NOMO-1 treated with dmso at 0.1 percent for 144 hours (cell line): Measurements from ENCODE around the gene GREB1L.
"Not testable (repeated sequence)": the region's sequence is repeated elsewhere in the genome, so short reads cannot be mapped to it uniquely, and the experiment has no call there.

Source experiments
- DNase-seq: peaks from one replicate; lab custom pipeline; 2025; ENCODE audit not compliant: unreplicated experiment; lab: John Stamatoyannopoulos, UW

Gene GREB1L

DNA sequence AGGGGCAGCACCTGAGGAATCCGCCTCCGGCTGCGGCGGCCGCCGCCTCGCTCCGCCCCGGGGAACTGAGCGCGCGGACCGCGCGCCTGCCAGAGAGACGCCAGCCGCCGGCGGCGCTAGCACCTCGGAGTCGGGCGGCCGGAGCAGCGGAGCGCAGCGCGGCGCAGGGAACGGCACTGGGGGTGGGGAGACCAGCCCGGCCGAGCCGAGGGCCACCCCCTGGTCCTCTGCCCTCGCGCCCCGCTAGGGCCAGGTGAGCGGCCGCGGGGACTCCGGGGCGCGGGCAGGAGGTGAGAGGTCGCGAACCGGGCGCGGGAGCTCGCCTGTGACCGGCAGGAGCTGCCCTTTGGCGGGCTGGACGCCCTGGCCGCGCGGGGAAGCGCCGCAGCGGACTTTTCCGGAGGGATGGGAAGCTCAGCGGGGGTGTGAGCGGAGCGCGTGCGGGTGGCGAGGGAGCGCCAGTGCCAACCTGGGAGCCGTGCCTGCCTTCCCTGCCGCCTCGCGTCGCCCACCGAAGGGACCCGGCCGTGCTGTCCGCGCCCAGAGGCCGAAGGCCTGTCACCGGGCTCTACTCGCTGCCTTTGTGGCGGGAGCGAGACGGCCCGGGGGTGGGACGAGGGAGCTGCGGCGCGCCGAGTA is at the start of gene GREB1L:
TSS of gene GREB1L (plus strand) at position 92 of the 639 bp plus-strand sequence. CDS start 141,287 bp downstream, outside the sequence.
- DNase-seq = peak; percentile 34

DNA sequence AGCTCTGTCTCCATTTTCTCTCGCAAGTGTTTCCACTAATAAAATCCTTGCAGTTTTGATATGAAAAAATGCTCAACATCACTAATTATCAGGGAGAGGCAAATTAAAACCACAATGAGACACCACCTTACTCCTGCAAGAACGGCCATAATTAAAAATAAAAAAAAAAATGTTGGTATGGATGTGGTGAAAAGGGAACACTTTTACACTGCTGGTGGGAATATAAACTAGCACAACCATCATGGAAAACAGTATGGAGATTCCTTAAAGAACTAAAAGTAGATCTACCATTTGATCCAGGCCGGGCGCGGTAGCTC is 49.8 kb upstream of the GREB1L start:
- DNase-seq = no peak

DNA sequence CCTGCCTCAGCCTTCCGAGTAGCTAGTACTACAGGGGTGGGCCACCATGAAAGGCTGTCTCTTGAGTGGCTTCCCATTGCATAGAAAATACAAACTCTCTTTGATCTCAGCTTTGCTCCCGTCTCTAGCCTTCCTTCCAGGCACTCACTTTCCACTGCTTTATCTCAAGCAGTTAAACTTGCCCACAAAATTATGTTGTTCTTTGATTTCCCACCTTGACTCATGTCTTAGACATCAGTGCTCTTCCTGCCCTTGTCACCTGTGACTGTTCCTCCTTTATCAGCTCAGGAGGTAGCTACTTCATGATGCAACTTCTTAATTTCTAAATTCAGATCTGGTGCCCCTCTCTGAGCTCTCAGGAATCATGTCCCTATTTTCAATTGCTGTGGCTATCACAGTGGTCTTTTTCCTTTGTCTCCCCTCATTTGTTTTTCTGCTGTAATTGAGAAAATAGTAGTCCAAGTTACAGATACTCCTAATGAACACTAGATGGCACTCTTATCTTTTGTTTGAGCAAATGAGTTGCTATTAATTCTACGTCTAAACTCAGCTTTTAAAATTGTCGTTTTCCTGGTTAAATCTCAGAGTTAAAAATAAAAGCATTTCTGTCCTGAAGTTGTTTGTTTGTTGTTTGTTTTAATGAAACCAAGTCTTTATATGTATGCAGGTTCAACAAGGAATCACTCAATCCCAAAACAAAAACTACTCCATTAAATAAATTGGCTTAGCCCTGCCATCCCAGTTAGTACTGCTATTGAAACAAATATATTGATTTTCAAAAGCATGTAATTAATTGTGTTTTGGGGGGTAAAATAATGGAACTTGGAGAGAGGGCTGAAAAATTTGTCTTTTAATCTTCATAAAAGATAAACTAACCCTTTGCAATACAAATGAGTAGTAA is 46.9 kb upstream of the GREB1L start:
- DNase-seq = no peak

GRCh38 chr18:21196426-21196825 is 45.6 kb upstream of the GREB1L start:
- DNase-seq = no peak

DNA sequence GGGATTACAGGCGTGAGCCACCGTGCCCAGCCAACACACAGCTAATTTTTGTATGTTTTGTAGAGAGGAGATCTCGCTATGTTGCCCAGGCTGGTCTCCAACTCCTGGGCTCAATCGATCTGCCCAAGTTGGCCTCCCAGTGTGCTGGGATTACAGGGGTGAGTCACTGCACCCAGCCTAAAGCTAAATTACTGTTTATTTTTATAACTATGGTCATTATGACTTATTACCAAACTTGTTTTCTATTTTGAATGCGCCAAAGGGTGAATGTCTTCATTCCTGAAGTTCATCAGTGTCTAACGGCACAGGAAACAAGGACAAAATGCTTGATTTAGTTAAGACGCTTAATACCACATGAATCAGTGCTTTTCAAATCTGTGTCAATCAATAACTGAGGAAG is 38.9 kb upstream of the GREB1L start:
- DNase-seq = no peak

GRCh38 chr18:21203542-21204241 is 38.3 kb upstream of the GREB1L start:
- no peak for DNase-seq

DNA sequence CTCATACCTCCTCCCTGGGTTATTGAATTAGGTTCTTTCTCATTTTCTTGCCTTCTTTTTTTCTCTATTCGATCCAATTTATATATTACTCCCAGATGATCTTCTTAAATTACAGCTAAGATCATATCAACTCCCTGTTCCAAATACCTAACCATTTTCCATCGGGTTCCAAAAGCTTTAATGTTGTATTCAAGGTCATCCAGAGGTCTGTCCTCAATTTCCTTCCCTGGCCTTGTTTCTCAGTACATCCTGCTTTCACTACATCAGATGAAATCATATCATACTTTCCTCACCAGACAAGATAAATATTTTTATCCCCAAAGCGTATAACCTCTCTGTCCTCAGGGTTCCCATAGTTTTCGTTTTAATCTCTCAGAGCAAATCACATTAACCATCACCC is 36.3 kb upstream of the GREB1L start:
- no peak for DNase-seq

DNA sequence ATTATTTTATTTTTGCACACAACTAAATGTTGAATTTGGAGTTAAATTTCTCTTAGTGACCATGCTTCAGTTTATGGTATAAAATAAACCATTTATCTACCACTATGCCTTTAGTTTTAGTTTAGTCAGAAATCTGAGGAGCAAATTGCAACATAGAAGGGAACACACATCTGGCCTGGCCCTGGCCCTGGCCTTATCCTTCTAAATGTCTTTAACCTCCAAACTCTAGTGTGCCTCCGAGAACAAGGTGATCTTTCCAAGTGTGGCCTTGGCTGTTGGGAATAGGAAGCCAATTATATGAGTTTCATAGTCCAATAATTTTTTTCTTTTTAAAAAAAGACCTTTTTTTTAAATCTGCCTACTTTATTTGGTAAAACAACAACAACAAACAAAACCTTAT is 31.8 kb upstream of the GREB1L start:
- no peak for DNase-seq

DNA sequence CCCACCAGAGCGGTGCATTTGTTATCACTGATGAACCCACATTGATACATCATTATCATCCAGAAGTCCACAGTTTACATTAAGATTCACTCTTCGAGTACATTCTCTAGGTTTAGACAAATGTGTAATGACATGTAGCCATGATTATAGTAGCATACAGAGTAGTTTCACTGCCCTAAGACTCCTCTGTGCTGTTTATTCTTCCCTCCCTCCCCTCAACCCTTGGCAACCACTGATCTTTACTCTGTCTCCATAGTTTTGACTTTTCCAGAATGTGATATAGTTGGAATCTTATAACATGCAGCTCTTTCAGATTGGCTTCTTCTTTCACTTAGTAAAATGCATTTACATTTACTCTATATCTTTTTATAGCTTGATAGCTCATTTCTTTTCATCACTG is 31.2 kb upstream of the GREB1L start:
- DNase-seq = no peak

- DNase-seq = not testable (repeated sequence)
Measured at GRCh38 chr18:21214409-21214808, 27.6 kb upstream of the GREB1L start.

- DNase-seq = no peak
Measured at GRCh38 chr18:21215490-21215889, 26.5 kb upstream of the GREB1L start.

GRCh38 chr18:21218862-21219261 is 23.2 kb upstream of the GREB1L start:
- no peak for DNase-seq

DNA sequence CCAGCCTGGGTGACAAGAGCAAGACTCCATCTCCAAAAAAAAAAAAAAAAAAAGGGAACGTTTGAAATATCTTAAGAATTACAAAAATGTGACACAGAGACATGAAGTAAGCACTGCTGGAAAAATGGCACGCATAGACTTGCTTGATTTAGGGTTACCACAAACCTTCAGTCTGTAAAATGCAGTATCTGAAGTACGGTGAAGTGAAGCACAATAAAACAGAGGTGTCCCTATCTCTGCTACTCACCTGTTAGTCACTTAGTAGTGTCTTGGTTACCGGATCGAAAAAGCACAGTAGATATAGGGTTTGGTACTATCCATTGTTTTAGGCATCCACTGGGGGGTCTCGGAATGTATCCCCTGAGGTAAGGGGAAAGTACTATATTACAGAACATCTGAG is 11.6 kb upstream of the GREB1L start:
- no peak for DNase-seq

- no peak for DNase-seq
Measured at GRCh38 chr18:21241301-21242048, 557 bp upstream of the GREB1L start.

DNA sequence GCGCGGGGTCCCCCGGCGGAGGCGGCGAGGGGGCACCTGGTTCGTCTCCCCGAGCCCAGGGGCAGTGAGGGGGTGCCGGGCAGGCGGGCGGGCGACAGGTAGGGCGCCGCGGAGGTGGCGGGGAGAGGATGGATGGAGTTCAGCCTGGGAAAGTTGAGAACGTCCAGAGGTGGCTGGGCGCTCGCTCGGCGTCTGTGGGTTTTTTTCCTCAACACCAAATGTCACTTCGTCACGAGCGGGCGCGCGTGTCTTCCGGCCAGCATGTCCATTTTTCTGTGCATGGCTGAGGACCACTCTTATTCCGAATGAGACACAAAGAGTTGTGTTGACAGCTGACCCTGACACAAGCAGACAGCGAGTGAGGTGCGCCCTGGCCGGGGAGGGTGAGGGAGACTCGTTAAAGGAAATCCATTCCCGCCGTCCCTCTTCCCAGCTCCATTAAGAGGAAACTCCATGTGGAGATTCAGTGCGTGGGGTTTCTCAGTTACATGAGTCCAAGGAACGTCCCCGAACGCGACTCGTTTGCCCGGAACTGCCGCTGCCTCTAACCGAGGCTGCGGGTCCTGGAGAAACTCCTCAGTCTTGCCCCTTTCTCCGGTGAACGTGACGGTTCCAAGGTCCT is 859 bp downstream of the GREB1L start:
- no peak for DNase-seq

- DNase-seq = no peak
Measured at GRCh38 chr18:21254576-21254975, 12.5 kb downstream of the GREB1L start.

DNA sequence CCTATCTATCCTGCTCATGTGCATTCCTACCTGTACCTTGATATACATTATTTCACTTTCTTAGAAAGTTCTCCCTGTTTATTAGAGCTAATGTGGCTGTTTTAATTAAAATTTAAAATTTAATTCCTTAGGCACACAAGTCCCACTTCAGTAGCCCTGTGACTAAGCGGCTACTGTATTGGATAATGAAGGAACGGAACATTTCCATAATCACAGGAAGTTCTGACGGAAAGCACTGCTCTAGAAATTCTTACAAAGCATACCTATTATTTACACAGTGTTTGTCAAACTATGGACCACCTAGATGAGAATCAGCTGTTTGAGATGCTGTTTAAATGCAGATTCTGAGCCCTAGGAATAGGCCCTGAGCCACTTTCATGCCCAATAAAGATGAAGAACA is 13.2 kb downstream of the GREB1L start:
- DNase-seq = no peak

DNA sequence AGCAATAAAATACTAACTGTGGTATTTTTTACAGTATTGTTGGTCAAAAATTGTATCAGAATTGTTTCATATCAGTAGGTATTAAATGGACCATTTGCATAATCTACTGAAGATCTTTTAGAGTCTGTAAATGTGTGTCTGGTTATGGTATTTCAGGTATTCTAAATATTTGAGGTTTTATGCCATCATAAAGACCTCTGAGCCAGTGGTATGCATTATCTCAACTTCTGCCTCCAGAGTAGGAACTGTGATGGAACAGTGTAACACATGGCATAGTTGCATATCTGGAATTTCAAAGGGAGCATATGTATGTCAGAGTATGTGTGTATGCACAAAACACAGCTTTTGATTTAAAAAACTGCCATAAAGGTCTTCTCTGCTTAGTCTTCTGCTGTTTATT is 15.4 kb downstream of the GREB1L start:
- DNase-seq = no peak

DNA sequence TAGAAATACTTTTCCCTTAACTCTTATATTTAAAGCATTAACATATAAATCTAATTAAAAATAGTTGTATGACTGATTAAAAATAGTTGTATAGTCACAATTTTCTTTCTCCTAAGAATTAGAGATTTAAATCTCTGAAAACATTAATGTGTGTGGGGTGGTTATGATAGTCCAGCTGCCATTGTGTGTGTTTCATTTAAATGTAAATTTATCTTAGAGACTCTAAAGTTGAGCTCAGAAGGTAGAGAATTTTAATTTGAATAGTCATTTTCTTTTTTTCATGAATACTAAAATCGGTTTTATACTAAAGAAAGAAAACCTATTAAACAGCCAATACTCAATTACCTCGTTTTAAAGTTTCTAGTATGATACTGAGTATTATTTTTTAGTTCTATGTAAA is 18.6 kb downstream of the GREB1L start:
- no peak for DNase-seq

DNA sequence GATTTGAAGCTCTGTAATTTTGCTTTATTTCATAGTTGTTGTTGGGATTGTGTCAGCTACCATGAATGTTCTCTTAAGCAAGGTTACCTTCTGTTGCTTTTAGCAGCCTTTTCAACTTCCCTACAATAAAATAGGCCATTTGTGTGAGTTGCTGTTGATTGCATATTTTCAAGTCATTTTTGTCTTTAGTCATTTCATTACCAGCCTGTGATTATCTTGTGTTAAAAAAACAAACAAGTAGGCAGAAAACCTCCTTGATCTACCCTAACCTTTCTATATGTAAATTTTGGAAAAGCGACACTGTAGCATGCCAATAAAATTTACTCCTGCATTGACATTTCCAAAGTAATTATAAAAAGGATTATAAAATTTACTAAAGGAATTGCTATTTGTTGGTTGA is 19.3 kb downstream of the GREB1L start:
- no peak for DNase-seq

GRCh38 chr18:21262244-21262643 is 20.2 kb downstream of the GREB1L start:
- DNase-seq = no peak
